Chondrocyte (in vitro differentiated cells): ENCODE measurements around the gene PLCB2. TPM values are rescaled to one million over a fixed set of nuclear protein-coding genes. Genes with fewer than 3 reads are reported as not detected.

Source experiments
- DNase-seq: peaks from one replicate; pipeline ENCODE4 v3.0.0; 2021; ENCODE audit warnings: mixed read lengths, low spot score
- H3K27ac Mint-ChIP-seq: one replicate; pipeline ENCODE4 v1.8.0; 2021; ENCODE audit warnings: mild to moderate bottlenecking, moderate library complexity, mixed read lengths; ENCODE audit not compliant: unreplicated experiment
- H3K27me3 Mint-ChIP-seq: 2 replicates; pipeline ENCODE4 v1.8.0; 2021; ENCODE audit warnings: low read depth, mixed read lengths
- H3K36me3 Mint-ChIP-seq: 2 replicates; pipeline ENCODE4 v1.8.0; 2021; ENCODE audit warnings: low read depth, mixed read lengths
- H3K4me1 Mint-ChIP-seq: 2 replicates; pipeline ENCODE4 v1.8.0; 2021; ENCODE audit warnings: low read depth, mild to moderate bottlenecking, mixed read lengths
- H3K4me3 Mint-ChIP-seq: one replicate; pipeline ENCODE4 v1.8.0; 2021; ENCODE audit warnings: mild to moderate bottlenecking, moderate library complexity, mixed read lengths; ENCODE audit not compliant: unreplicated experiment
- H3K9me3 Mint-ChIP-seq: 2 replicates; pipeline ENCODE4 v1.8.0; 2021; ENCODE audit warnings: low read depth, mixed read lengths
- total RNA-seq: library from RNA; stranded (reverse); gene quantifications from 3 replicates; pipeline ENCODE4 v1.2.1, GENCODE V29; 2021
- TF ChIP-seq, protein P1 (sequence below): fragments of 200-600 bp; sonication (generic); IDR thresholded peaks from 2 replicates; pipeline ENCODE4 v1.5.0; 2021; ENCODE audit warnings: antibody characterized with exemption, mild to moderate bottlenecking, moderate library complexity

Gene PLCB2
- total RNA-seq, 1 donor from 2014 or later, result 2.8 TPM

DNA sequence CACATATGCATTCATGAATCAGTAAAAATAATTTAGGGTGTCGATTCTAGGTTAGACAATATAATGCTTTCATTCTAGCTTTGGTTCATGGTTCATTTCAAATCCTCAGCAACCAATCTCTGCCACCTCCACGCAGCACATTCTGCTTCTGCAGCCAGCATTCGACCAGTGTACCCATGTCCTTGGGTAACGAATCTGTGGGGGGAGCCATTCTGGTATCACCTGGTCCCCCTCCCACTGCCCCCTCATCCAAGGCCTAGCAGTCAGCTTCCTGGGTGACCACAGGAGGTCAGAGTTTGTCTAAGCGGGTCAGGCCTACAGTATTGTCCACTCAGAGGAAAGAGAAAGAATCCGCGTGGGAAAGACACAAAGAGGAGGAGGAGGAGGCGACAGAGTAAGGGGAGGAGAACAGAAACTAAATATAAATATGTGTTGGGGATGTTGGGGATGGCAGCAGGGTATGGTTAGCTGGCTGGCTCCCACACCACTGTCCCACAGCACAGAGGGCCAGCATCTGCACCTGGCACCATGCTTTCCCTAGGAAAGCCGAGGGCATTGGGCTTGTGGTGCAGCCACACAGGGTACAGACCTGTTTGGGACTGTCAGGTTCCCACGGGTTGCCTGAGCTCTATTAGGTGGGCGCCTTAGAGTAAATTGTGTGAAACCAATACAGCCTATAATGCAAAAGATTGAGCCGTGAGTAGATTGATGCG lies 56.8 kb downstream of the PLCB2 start:
- Mint-ChIP-seq H3K27me3 (peaks cover 7% of the 10 kb centered on the region), H3K4me3 (no peak overlapping the region), H3K36me3 (no peaks in the 10 kb centered on the region), H3K4me1 (peaks cover 6% of the 10 kb centered on the region), H3K9me3 (no peaks in the 10 kb centered on the region), H3K27ac (no peak overlapping the region)
- TF ChIP-seq, protein P1, sequence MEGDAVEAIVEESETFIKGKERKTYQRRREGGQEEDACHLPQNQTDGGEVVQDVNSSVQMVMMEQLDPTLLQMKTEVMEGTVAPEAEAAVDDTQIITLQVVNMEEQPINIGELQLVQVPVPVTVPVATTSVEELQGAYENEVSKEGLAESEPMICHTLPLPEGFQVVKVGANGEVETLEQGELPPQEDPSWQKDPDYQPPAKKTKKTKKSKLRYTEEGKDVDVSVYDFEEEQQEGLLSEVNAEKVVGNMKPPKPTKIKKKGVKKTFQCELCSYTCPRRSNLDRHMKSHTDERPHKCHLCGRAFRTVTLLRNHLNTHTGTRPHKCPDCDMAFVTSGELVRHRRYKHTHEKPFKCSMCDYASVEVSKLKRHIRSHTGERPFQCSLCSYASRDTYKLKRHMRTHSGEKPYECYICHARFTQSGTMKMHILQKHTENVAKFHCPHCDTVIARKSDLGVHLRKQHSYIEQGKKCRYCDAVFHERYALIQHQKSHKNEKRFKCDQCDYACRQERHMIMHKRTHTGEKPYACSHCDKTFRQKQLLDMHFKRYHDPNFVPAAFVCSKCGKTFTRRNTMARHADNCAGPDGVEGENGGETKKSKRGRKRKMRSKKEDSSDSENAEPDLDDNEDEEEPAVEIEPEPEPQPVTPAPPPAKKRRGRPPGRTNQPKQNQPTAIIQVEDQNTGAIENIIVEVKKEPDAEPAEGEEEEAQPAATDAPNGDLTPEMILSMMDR, result no peak
- DNase-seq, result no peak

DNA sequence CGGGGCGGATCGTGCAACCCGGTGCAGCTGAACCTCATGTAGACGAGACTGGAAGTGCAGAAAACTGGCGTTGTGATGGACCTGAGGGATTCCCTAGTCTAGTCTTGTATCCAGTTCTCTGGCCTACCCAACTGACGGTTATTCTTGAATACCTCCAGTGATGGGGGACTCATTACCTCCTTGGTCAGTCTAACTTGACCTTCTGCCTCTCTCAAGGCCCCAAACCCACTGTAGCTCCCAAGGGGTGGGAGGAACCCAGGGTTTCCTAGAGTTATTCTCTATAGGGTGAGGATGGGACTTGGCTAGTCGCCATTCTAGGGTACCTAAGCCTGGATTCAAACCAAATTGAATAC lies 57.5 kb downstream of the PLCB2 start:
- Mint-ChIP-seq H3K4me3 (no peak overlapping the region), H3K27me3 (peaks cover 7% of the 10 kb centered on the region)

DNA sequence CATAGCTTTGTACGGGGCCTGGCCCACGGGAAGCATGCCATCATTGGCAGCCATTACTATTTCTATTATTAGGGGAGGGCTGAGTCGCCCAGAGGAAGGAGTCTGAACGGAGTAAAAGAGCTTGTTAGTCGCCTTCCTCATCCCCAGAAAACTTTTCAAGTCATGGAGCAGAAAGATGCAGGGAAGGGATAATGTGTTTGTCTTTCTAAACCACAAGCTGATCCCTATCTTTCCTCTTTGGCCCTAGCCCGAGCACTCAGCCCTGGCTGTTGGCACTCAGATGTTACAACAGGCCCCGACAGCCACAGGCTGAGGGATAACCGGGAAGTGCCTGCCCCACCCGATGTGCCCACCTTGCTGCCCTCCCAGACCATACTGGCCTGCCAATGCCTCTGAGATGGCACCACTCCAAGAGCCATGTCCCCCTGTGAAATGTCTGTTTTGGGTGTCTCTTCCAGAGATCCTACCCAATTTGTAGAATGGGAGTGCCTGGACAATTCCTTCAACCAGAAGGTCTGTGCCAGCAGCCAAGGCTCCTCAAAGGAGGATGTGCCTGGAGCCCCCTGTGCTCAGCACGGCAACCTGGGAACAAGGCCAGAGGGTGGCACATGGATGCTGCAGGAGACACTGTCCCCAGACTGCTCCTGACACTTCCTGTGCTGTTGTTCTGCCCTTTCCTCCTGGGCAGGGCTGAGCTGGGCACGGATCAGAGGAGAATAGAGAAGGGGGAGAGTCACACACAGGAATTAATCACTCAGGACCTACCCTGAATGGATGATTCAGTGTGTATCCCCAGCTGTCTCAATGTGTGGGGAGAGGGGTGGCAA lies 58.0 kb downstream of the PLCB2 start:
- H3K4me1 Mint-ChIP-seq, result peaks cover 6% of the 10 kb centered on the region
- no peak overlapping the region for H3K4me3 Mint-ChIP-seq
- TF ChIP-seq, protein P1, result no peak
- peaks cover 7% of the 10 kb centered on the region for H3K27me3 Mint-ChIP-seq
- H3K9me3 Mint-ChIP-seq, result no peaks in the 10 kb centered on the region
- peak; percentile 72 for DNase-seq
- H3K36me3 Mint-ChIP-seq, result no peaks in the 10 kb centered on the region
- H3K27ac Mint-ChIP-seq, result no peak overlapping the region

More for the DNA sequence above, 57.5 kb downstream of the PLCB2 start:
- Mint-ChIP-seq H3K36me3 (no peaks in the 10 kb centered on the region), H3K9me3 (no peaks in the 10 kb centered on the region), H3K27ac (no peak overlapping the region), H3K4me1 (peaks cover 6% of the 10 kb centered on the region)
- TF ChIP-seq, protein P1, result no peak
- DNase-seq, result no peak

DNA sequence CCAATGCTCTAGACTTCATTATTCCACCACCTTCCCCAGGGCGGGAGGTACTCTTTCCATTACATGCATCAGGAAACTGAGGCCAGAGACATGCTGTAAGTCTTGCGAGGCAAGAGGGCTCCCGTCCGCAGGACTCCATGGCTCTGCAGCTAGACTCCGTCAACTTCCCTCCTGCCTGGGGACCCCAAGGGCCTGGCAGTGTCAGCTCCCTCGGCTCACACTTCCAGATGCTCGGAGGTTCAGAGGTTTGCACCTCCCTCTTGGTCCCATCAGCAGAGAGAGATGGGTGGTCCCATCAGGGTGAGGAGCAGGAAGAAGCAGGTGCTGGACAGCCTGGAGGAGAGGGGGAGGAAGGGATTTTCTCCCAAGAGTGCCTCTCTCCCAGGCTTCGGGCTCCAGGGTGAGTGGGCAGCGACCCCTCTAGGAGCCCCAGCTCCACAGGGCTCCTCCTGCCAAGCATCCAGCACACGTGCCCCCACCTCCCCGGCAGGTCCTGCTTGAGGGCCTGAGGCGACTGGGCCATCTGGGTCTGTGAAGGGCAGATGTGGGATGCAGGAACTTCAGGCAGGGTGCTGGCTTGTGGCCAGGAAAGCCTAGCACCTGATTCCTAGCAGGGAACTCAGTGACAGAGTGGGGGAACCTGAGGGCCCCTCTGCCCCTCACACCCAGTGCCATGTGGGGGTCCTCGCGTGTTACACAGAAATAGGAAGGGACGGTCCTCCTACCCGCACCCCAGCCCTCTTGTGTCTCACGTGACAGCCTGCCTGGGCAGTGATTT lies 59.5 kb downstream of the PLCB2 start:
- DNase-seq, result peak; percentile 64
- no peak overlapping the region for H3K27ac Mint-ChIP-seq
- H3K36me3 Mint-ChIP-seq, result no peaks in the 10 kb centered on the region

More for the DNA sequence above, 59.5 kb downstream of the PLCB2 start:
- Mint-ChIP-seq H3K4me3 (no peak overlapping the region), H3K4me1 (peaks cover 3% of the 10 kb centered on the region), H3K9me3 (no peaks in the 10 kb centered on the region), H3K27me3 (peaks cover 2% of the 10 kb centered on the region)
- TF ChIP-seq, protein P1, result no peak
